ELR (cell line): Measurements from ENCODE around the gene SMIM10L2A.
"Not testable (repeated sequence)": the region's sequence is repeated elsewhere in the genome, so short reads cannot be mapped to it uniquely, and the experiment has no call there.

ENCODE experiments used
- DNase-seq: peaks from one replicate; pipeline ENCODE4 v3.0.0-alpha.2; 2015; ENCODE audit warnings: low read depth

The SMIM10L2A gene

GRCh38 chrX:135454816-135455215 lies 33.1 kb downstream of the SMIM10L2A start:
- DNase-seq = no peak

- DNase-seq = not testable (repeated sequence)
These were observed 40.0 kb downstream of the SMIM10L2A start for GRCh38 chrX:135461756-135462155.

- peak; percentile 23 for DNase-seq
These were observed 42.2 kb downstream of the SMIM10L2A start for GRCh38 chrX:135463937-135464336.

GRCh38 chrX:135476378-135476777 lies 54.6 kb downstream of the SMIM10L2A start:
- no peak for DNase-seq

- peak; percentile 52 for DNase-seq
These were observed 55.8 kb downstream of the SMIM10L2A start for GRCh38 chrX:135477576-135477975.
